DOHH2 (cell line): ENCODE results near the gene CDKN2B-AS1.

ENCODE experiments used
- CTCF ChIP-seq: fragments of 200-600 bp; sonication (generic); IDR thresholded peaks from one replicate; pipeline ENCODE4 v1.5.1; 2014; ENCODE audit warnings: antibody characterized with exemption, mild to moderate bottlenecking, low read depth, low read length; ENCODE audit not compliant: poor library complexity, severe bottlenecking
- EZH2phosphoT487 ChIP-seq: fragments of 200-600 bp; sonication (generic); IDR thresholded peaks from 2 replicates; pipeline ENCODE4 v1.6.1; 2017; ENCODE audit warnings: borderline replicate concordance, mild to moderate bottlenecking, antibody characterized with exemption, low read length, moderate library complexity, mixed read lengths

DNA sequence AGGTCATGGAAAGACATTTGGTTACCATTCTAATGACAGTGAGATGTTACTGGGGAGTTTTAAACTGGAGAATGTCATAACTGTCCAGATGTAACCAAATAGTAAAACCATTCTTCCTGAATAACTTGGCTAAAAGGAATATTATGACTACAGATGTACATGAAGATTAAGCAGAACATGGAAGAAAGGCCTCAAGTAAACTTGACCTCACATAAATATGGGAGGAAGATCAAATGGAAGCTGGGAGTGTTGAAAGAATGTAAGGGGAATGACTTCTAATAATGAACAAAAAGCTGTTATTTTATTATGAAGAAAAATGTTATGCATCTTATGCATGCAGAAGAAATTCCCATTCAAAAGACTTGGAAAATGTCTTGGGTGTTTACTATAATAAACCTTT, 122.2 kb downstream of the CDKN2B-AS1 start:
- TF ChIP-seq CTCF: no peak
- no peak for TF ChIP-seq EZH2phosphoT487
